ENCODE data around the gene SYT1. TPM values are rescaled to one million over a fixed set of nuclear protein-coding genes. Genes with fewer than 3 reads are reported as not detected.

The SYT1 gene
- total and polyA plus RNA-seq, 2 experiments from 2014 or later, result 48.7 to 51.7 TPM

GRCh38 chr12:79327465-79327864, 462.9 kb downstream of the SYT1 start:
- Mint-ChIP-seq H3K27ac (no peak overlapping the region; the same call in 1 of the 2 replicates), H3K36me3 (ENCODE audit: low read depth) (no peaks in the 10 kb centered on the region), H3K9me3 (no peaks in the 10 kb centered on the region), H3K4me1 (peaks cover 43% of the 10 kb centered on the region), H3K27me3 (ENCODE audit: insufficient read depth, low read depth, poor library complexity) (no peaks in the 10 kb centered on the region), H3K4me3 (no peak overlapping the region)
- Histone ChIP-seq H2AFZ (no peak overlapping the region), H3K27ac (ENCODE audit: low read depth) (no peak overlapping the region), H3K27me3 (ENCODE audit: insufficient read depth) (no peaks in the 10 kb centered on the region), H3K36me3 (ENCODE audit: insufficient read depth) (no peaks in the 10 kb centered on the region), H4K20me1 (replicated peaks; ENCODE audit: insufficient read depth) (no peaks in the 10 kb centered on the region), H3K9me2 (ENCODE audit: insufficient read depth) (no peaks in the 10 kb centered on the region), H3K4me1 (ENCODE audit: insufficient read depth) (peaks cover 41% of the 10 kb centered on the region), H3F3A (replicated peaks; ENCODE audit: low read depth) (no peaks in the 10 kb centered on the region), H3K79me2 (replicated peaks; ENCODE audit: insufficient read depth) (no peaks in the 10 kb centered on the region), H3K4me2 (no peak overlapping the region), H3K4me3 (no peak overlapping the region)
- ATAC-seq (no peak), DNase-seq (ENCODE audit: low spot score) (no peak)
- no peak for TF ChIP-seq EZH2 (IDR thresholded peaks at IDR 0.05; ENCODE audit: low read depth, unreplicated experiment)
- no peak for TF ChIP-seq EZH2phosphoT487 (IDR thresholded peaks at IDR 0.05; ENCODE audit: unreplicated experiment)
- no peak for TF ChIP-seq POLR2AphosphoS5 (IDR thresholded peaks at IDR 0.05; ENCODE audit: low read depth)
- TF ChIP-seq NANOG (IDR thresholded peaks at IDR 0.05; ENCODE audit: borderline replicate concordance), result no peak
- TF ChIP-seq ZNF331 (CRISPR knock-in tag; IDR thresholded peaks at IDR 0.05; ENCODE audit: low read depth), result no peak
- TF ChIP-seq ZNF462 (CRISPR knock-in tag; IDR thresholded peaks at IDR 0.05), result no peak
- TF ChIP-seq ZNF114 (CRISPR knock-in tag; IDR thresholded peaks at IDR 0.05), result no peak
- TF ChIP-seq STAT1 (IDR thresholded peaks at IDR 0.05; ENCODE audit: unreplicated experiment), result no peak
- no peak for TF ChIP-seq CREB1 (CRISPR knock-in tag; IDR thresholded peaks at IDR 0.05; ENCODE audit: low read depth)
- TF ChIP-seq JUNB (IDR thresholded peaks at IDR 0.05; ENCODE audit: unreplicated experiment), result no peak
- TF ChIP-seq CTCF (conservative IDR thresholded peaks at IDR 0.05; ENCODE audit: low read depth in 2 of 2), result no peak
- TF ChIP-seq REST (IDR thresholded peaks at IDR 0.05; ENCODE audit: unreplicated experiment), result no peak
- TF ChIP-seq ETS1 (IDR thresholded peaks at IDR 0.05), result no peak
